GM21529 (cell line): ENCODE data around the gene BLM.
"Not testable (repeated sequence)": the region's sequence is repeated elsewhere in the genome, so short reads cannot be mapped to it uniquely, and the experiment has no call there.

Experiments
- ATAC-seq: cut with Tn5 transposase; IDR thresholded peaks from one replicate; pipeline ENCODE4 v1.9.1; 2021; ENCODE audit not compliant: unreplicated experiment

BLM gene

DNA sequence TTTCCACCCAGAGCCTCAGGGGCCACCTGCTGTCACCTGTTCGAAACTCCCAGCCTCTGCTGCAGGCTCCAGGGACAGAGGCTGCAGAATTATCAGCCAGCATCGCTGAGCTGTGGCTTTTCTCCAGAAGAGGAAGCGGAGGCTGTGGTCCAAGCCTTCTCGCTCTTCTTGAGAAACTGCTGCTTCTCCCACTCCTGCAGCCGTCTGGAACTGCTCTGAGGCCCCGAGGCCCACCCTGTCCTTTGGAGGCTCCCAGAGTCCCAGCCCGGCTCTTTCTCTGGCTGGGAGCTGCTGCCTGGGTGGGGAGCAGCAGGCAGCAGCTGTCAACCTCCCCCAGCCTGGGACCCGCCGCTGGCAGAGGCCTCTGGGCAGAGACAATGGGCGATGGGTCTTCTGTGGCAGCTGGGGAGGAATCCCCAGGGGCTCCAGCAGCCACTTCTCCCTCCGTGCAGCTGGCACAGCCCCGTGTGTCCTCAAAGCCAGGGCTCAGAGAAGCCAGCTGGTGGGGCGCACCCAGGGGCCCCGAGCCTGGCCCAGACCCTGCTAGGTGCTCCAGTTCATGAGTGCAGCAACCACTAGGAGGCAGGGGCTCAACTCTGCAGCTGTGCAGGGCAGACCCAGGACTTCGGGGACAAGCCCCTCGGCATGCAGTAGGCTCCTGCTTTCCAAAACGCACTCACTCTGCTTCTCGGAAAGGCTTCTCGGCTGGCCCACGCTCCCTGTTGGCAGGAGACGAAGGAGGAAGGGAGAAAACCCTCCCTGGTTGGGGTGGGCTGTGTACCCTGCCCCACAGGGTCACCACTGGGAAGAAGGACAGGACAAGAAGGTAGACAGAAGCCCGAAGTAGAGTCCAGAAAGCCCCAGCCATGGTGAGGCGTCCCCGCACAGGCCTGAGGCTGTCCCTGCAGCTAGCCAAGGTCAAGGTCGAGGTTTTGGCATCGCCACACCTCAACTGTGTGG is 101.4 kb downstream of the BLM start:
- peak; percentile 46 for ATAC-seq

DNA sequence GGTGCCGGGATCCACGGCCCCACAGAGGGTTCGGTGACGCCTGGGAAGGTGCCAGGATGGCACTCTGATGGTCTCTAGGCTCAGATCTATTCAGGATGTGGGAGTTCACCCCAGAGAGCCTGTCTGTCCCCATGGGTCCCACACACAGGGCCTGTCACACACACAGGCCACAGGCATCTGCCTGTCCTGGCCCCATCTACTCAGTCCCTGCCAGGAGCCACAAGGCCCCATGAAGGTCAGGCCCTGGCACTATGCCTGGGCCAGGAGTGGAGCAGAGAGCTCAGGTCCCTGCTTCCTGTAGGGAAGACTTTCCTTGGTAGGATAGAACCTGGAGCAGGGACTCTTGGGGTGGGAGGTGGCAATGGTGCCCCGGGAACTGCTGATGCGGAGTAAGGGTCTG is 102.2 kb downstream of the BLM start:
- ATAC-seq = no peak

DNA sequence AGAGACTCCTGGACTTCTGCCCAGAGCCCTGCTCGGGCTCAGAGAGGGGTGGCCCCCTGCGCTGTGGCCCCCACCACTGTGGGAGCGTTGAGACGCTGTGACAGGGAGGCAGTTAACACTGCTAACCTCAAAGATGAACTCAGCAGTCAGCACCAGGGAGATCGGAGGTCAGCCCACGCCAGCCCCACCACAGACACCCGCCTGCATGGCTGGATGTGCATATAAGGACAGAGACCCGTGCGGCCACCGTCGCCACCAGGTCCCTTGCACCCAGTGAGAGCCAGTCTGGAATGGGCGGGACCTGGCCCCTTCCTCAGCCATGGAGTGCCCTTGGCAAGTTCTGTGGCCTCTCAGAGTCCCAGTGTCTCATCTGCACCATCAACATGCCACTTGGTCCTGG is 102.7 kb downstream of the BLM start:
- no peak for ATAC-seq

DNA sequence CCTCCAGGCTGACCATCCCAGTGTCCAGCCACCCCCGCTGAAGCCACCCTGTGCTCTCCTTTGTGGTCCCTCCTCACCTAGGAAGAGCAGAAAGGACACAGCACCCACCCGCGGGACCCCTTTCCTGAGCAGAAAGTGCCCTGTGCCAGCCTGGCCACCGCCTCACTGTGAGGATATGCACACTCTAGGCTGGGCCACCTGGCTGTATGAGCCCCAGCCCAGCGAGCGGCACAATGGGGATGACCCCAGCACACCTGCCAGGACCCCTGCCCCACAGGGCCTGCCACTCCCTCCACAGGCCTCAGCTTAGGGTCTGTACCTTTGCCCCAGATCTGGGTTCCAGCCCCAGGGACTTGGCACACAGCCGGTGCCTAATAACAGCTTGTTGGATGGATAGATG is 103.3 kb downstream of the BLM start:
- ATAC-seq = no peak

DNA sequence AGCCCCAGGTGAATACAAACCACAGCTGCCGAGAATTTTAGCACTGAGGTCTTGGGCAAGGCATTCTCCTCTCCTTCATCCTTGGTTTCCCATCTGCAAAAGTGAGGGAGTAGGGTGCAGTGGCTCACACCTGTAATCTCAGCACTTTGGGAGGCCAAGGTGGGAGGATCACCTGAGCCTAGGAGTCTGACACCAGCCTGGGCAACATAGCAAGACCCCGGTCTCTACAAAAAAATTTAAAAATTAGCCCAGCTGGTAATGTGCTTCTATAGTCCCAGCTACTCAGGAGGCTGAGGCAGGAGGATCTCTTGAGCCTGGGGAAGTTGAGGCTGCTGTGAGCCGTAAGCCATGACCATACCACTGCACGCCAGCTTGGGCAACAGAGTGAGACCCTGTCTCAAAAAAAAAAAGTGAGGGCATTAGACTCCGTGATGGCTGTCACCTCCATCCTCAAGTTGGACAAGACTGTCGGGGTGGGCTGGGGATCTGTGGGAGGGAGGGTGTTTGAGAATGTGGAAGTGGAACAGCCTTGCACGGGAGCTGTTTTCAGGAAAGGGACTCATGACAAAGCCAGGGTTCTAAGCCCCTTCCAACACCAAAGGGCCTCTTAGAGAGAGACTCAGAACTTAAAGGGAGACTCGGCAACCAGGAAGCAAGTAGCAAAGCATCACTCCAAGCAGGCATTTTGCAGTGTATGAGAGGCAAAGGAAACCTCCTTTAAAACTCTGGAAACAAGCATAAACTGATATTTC is 105.2 kb downstream of the BLM start:
- no peak for ATAC-seq

DNA sequence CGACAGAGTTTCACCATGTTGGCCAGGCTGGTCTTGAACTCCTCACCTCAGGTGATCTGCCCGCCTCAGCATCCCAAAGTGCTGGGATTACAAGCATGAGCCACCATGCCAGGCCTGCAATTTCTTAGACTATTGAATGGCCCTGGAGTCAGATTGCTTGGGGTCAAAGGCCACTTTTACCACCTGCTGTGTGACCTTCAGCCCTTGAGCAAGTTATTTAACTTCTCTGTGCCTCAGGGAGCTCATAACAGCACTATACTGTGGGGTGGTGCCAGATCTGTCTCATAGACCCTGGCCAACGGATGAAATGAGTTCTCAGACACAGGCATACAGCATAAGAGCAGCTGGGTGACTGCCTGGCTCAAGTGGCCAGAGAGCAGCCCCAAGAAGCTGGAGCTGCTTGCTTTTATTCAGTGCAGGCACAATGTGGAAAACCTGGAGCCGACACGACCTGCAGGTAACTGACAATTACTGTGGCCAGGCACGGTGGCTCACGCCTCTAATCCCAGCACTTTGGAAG is 106.4 kb downstream of the BLM start:
- no peak for ATAC-seq

DNA sequence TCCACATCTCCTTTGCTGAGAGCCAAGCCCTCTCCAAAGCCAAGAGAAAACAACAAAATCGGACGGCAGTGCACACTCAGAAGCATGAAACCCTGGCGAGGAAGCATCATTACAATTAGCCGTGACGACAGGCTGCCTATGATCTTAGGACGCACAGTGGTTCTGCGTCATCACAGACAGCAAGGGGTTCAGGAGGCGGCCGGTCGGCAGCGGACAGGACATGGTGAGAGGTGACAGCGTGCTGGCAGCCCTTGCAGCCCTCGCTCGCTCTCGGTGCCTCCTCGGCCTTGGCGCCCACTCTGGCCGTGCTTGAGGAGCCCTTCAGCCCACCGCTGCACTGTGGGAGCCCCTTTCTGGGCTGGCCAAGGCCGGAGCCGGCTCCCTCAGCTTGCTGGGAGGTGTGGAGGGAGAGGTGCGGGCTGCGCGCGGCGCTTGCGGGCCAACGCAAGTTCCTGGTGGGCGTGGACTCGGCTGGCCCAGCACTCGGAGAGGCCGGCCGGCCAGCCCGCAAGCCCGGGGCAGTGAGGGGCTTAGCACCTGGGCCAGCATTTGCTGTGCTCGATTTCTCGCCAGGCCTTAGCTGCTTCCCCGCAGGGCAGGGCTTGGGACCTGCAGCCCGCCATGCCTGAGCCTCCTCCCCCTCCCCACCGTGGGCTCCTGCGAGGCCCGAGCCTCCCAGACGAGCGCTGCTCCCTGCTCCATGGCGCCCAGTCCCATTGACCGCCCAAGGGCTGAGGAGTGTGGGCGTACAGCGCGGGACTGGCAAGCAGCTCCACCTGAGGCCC is 108.2 kb downstream of the BLM start:
- ATAC-seq = not testable (repeated sequence)

DNA sequence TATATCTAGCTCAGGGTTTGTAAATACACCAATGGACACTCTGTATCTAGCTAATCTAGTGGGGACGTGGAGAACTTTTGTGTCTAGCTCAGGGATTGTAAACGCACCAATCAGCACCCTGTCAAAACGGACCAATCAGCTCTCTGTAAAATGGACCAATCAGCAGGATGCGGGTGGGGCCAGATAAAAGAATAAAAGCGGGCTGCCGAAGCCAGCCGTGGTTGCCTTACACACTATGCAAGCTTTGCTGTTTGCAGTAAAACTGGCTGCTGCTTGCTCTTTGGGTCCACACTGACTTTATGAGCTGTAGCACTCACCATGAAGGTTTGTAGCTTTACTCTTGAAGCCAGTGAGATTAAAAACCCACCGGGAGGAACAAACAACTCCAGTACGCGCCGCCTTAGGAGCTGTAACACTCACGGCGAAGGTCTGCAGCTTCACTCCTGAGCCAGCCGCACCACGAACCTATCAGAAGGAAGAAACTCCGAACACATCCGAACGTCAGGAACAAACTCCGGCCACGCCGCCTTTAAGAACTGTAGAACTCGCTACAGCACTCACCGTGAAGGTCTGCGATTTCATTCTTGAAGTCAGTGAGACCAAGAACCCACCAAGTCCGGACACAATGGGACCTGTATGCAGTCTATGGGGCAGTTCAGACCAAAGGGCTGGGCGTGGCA is 109.2 kb downstream of the BLM start:
- ATAC-seq = not testable (repeated sequence)

DNA sequence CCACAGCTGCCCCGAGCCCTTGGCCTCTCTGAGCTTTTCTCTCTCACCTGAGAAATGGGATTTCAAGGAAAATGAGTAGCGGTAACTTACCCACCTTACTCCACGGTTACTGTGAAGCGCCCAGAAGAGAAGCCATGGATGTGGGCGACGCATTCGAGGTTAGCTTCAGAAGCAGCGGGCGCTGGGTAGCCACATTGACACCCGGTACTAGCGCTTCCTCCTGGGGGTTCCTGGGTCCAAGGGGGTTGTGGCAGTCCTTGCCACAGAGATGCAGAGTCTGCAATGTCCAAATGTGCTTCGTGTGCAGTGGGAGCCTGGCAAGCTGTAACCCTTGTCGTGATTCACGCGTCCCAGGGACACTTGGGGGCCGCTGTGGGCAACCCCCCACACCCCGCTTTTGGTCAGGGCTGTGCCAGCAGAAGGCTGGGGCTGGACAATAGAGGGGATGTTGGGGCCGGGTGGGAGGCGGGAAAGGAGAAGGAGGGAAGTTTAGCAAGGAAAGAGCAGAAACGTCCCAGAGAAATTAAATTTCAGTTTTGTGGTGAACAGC is 109.8 kb downstream of the BLM start:
- ATAC-seq = no peak

DNA sequence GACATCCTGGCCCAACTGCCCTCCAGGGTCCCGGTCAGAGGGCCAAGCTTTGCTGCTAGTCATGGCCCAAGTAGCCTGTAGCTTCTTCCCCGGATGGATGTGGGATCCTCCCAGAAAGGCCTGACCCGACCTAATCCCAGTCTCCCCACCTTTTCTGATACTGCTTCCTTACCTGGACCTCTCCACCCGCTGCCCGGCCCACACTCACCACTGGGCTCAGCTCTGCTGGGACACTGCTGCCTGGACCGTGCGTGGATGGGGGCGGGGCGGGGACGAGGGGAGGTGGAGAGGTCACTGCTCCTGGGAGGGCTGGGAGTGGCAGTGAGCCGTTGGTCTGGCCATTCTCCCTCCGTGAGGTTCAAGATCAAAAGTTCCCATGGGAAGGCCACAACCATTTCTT is 111.0 kb downstream of the BLM start:
- no peak for ATAC-seq

DNA sequence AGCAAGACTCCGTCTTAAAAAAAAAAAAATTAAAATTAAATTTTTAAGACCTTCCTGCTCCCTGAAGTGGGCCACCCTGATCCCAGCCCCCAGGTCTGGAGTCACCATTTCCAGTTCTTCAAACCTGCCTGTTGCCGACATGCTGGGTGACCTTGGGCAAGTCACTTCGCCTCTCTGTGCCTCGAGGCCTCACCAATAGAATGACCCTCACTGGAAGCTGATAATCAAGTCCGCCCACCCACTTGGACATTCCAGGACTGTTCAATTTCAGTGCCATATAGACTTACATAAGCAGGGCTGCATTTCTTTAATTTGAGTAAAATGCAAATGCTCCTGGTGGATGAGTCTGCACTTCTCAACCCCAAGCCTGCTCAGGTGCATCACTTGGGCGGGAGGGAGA is 112.0 kb downstream of the BLM start:
- ATAC-seq = no peak

DNA sequence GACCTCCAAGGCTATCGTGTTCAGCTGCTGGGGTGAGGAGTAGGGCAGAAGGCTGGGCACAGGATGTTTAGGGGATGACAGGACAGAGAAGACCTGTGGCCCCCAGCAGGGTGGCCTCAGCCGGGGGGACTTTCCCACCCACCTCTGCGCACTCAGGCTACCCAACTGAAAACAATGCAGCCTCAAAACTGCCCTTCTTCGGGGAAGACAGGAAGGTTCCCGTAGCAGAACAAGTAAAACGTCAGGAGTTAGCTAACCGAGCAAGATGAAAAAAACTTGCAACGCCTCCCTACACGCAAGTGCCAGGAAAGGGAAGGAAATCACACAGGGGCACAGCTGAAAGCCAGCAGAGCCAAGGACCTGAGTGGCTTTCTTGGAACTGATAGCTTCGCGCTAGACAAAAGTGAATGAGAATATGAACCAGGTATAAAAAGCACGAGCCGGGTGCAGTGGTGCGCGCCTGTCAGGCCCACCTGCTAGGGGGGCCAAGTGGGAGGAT is 112.8 kb downstream of the BLM start:
- no peak for ATAC-seq

DNA sequence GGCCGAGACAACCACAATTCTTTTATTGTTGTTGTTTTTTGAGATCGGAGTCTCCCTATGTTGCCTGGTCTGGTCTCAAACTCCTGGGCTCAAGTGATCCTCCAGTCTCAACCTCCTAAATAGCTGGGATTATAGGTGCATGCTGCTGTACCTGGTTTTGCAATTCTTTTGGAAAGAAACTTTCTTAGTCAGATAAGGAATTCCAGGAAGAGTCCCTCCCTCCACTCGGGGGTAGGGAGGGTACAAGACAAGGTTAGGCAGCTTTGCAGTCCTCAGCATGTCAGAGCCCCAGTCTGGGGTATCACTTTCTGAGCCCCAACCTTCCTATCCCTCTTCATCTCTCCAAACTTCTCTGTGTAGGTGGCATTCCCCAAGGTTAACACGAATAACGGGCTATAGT is 117.5 kb downstream of the BLM start:
- ATAC-seq = no peak

DNA sequence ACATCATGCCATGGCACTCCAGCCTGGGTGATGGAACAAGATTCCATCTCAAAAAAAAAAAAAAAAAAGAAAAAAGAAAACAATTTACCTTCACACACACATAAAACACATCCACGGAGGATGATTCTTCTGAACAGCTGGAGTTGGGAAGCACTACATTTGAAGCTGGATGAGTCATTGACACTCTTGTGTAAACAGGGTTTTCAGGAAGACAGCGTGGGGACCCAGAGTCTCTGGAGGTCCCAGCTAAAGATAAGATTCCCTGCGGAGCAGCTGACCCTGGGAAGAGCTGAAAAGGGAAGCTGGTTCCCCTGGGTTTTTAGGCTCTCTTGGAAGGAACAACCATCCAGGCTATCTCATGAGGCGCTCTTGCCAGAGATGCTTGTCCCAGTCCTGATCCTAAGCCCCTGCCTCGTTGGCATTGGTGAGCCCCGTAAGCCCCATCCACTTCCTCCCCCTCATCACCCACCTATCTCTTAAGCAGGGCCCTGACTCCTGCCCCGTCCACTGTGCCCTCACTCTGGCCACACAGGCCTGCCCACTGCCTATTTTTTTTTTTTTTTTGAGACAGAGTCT is 119.2 kb downstream of the BLM start:
- ATAC-seq = no peak

DNA sequence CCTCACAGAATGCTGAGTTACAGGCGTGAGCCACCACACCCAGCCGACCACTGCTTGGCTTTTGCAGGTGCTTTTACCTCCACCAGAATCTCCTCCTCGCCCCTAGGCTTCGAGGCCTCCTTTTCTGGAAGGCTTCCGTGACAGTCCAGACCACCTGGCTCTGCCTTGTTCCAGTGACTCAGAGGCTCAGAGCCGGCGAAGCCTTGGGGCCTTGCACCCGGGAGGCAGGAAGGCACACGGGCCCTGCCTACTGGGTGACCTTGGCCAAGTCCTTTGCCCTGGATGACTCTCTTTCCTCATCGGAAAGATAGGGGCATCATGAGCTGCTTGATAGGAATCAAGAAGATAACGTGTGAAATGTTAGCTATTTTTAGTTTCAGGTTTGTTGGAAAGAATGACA is 119.9 kb downstream of the BLM start:
- no peak for ATAC-seq

DNA sequence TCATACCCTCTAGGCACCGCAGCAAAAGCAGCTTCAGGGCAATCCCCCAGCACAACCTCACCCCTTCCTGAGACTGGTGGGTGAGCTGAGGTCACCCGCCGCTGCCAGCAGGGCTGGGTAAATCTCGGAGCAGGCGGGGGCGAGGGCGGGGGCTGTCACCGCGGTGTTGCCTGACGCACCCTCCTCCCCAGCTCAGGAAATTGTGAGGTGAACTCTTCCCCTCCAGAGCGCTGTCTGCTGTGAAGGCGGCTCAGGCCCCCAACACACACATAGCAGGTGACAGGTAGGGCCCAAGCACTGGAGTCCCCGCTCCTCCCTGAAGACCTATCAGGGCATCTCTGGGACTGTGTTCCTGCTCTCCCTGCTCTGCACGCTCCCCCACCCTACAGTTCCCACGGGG is 121.0 kb downstream of the BLM start:
- ATAC-seq = no peak

DNA sequence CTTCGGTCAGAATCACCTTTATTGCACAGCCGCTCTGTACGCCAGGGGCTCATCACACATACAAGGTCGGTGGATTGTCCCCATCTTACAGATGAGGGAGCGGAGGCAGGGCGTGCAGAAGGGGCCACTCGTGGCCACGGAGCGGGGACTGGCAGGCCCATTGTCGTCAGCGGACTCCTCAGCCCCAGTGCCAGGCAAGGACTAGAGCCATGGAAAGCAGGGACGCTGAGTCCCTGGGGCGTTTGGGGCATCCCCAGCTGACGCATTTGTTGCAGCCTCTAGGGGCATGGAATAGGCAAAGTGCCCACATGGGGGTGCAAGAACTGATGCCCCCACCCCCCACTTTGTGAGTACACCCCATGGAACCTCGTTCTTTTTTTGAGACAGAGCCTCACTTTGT is 121.4 kb downstream of the BLM start:
- no peak for ATAC-seq

DNA sequence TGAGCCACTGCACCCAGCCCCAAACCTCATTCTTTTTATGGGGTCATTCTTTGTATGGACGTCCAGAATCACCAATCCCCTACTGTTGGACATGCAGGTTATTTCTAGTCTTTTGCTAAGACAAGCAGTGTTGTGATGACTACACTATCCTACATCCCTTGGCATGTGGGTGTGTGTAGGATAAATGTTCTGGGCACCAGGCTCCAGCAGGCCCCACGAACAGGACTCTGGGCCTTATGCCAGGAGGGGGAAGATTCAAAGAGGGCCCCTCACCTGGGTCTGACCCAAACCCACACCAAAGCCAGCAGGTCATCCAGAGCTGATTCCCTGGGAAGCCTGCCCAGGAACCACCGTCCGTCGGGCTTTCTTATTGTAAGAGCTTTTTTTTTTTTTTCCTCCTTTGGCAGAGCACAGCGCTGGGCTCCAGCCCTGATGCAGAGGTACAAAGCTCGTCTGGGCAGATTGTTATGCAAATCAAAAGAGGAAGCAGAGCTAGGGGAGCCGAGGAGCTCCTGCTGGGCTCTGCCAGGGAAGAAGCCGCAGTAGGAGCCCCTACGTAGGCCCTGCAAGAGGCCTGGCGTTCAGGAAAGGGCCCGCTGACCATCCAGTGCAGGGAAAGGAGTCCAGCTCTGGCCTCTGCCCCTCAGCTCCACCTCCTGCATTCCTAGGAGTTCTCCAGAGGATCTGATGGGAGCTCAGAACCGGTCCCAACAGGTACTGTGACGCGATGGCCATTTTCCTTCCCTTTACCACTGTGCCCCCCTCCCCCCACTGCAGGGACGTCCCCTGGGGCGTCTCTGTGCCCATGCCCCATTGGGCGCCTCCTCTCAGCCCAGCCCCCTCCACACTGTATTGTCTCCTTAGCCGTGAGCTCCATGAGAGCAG is 122.3 kb downstream of the BLM start:
- peak; percentile 84 for ATAC-seq
